A549 (cell line): ENCODE results near the gene MEAK7.

ENCODE experiments used
- CEBPB ChIP-seq, 2 experiments: fragments of >200 bp in 1 of 2; sonication (Bioruptor Twin) in 1 of 2; formaldehyde crosslinking in 1 of 2; IDR thresholded peaks; 2 replicates each; pipeline ENCODE4 v1.6.1; 2012 to 2016
- CHD2 ChIP-seq: fragments of 150-350 bp; IDR thresholded peaks from 2 replicates; pipeline ENCODE4 v1.6.1; 2014; ENCODE audit warnings: low read length; ENCODE audit not compliant: partially characterized antibody
- CTCF ChIP-seq: fragments of >200 bp; sonication (Bioruptor Twin); formaldehyde crosslinking; IDR thresholded peaks from 3 replicates; pipeline ENCODE4 v1.5.1; 2016
- EHF ChIP-seq: fragments of 250-450 bp; sonication (Bioruptor Pico); IDR thresholded peaks from 2 replicates; pipeline ENCODE4 v1.5.0; 2020; ENCODE audit warnings: mild to moderate bottlenecking
- EP300 ChIP-seq, 2 experiments: fragments of >200 bp; sonication (Bioruptor Twin); formaldehyde crosslinking; IDR thresholded peaks; 2 replicates in 1 of 2; 3 replicates in 1 of 2; pipeline ENCODE4 v1.6.1; 2016 to 2017
- MAX ChIP-seq: IDR thresholded peaks from 2 replicates; pipeline ENCODE4 v1.6.1; 2012
- POLR2A ChIP-seq: IDR thresholded peaks from 2 replicates; pipeline ENCODE4 v1.6.1; 2012; ENCODE audit warnings: mild to moderate bottlenecking, low read length
- RCOR1 ChIP-seq: fragments of 150-350 bp; IDR thresholded peaks from 2 replicates; pipeline ENCODE4 v1.6.1; 2014; ENCODE audit warnings: antibody characterized with exemption, low read length, low read depth
- REST ChIP-seq: fragments of 200-600 bp; sonication (generic); IDR thresholded peaks from 2 replicates; pipeline ENCODE4 v1.6.1; 2016; ENCODE audit warnings: antibody characterized with exemption, mild to moderate bottlenecking, moderate library complexity
- RNF2 ChIP-seq: fragments of 200-600 bp; sonication (generic); IDR thresholded peaks from 2 replicates; pipeline ENCODE4 v1.6.1; 2016; ENCODE audit warnings: low read depth, mild to moderate bottlenecking, antibody characterized with exemption, moderate library complexity, borderline replicate concordance

GRCh38 chr16:84500531-84500930 is 3.9 kb downstream of the MEAK7 start:
- TF ChIP-seq EHF (CRISPR knock-in tag) (no peak), RCOR1 (no peak), CTCF (no peak), REST (no peak), POLR2A (no peak), CHD2 (no peak), CEBPB (IDR thresholded peaks at IDR 0.05) (no peak), RNF2 (no peak), EP300 (IDR thresholded peaks at IDR 0.05) (no peak), MAX (no peak)
